SK-N-SH treated with all-trans-retinoic acid at 6 μM for 48 hours (cell line): ENCODE data around the gene INAVA.

Source experiments
- ATAC-seq: fragments of 200-7000 bp; cut with Tn5 transposase; 3 replicates; pipeline ENCODE4 v1.9.1; 2020; ENCODE audit warnings: mild to moderate bottlenecking, moderate library complexity
- ARNTL ChIP-seq: fragments of 450-650 bp; formaldehyde crosslinking; IDR thresholded peaks from 2 replicates; pipeline ENCODE4 v1.5.0; 2020; ENCODE audit warnings: low read depth, mild to moderate bottlenecking, moderate library complexity, borderline replicate concordance
- BACH2 ChIP-seq: fragments of 250-450 bp; sonication (Bioruptor Pico); IDR thresholded peaks from 2 replicates; pipeline ENCODE4 v1.9.0; 2021; ENCODE audit warnings: mild to moderate bottlenecking, borderline replicate concordance
- ESRRG ChIP-seq: fragments of 250-450 bp; sonication (Bioruptor Pico); IDR thresholded peaks from 2 replicates; pipeline ENCODE4 v1.6.1; 2021; ENCODE audit warnings: mild to moderate bottlenecking
- GLIS3 ChIP-seq: fragments of 250-450 bp; sonication (Bioruptor Pico); IDR thresholded peaks from 2 replicates; pipeline ENCODE4 v1.5.0; 2020; ENCODE audit warnings: mild to moderate bottlenecking, moderate library complexity
- ISL1 ChIP-seq: fragments of 250-450 bp; sonication (Bioruptor Pico); IDR thresholded peaks from 2 replicates; pipeline ENCODE4 v2.1.2; 2022; ENCODE audit warnings: mild to moderate bottlenecking, moderate library complexity
- OSR1 ChIP-seq: fragments of 250-450 bp; sonication (Bioruptor Pico); IDR thresholded peaks from 2 replicates; pipeline ENCODE4 v1.8.0; 2022; ENCODE audit warnings: moderate library complexity, mild to moderate bottlenecking, inconsistent platforms
- RARB ChIP-seq: fragments of 250-450 bp; sonication (Bioruptor Pico); IDR thresholded peaks from 2 replicates; pipeline ENCODE4 v1.8.0; 2021; ENCODE audit warnings: mild to moderate bottlenecking, moderate library complexity
- TCF4 ChIP-seq: fragments of 250-450 bp; sonication (Bioruptor Pico); IDR thresholded peaks from 2 replicates; pipeline ENCODE4 v1.8.0; 2021; ENCODE audit warnings: mild to moderate bottlenecking, moderate library complexity, borderline replicate concordance
- TOX ChIP-seq: fragments of 250-450 bp; sonication (Bioruptor Pico); IDR thresholded peaks from 2 replicates; pipeline ENCODE4 v1.8.0; 2021; ENCODE audit warnings: mild to moderate bottlenecking, moderate library complexity, borderline replicate concordance
- ZC3H10 ChIP-seq: fragments of 250-450 bp; sonication (Bioruptor Pico); IDR thresholded peaks from 2 replicates; pipeline ENCODE4 v1.5.1; 2021; ENCODE audit warnings: mild to moderate bottlenecking, moderate library complexity
- ZFP3 ChIP-seq: fragments of 250-450 bp; sonication (Bioruptor Pico); IDR thresholded peaks from 2 replicates; pipeline ENCODE4 v1.5.0; 2020; ENCODE audit warnings: mild to moderate bottlenecking, moderate library complexity
- ZFP30 ChIP-seq: fragments of 450-650 bp; formaldehyde crosslinking; IDR thresholded peaks from 2 replicates; pipeline ENCODE4 v1.5.0; 2022; ENCODE audit warnings: mild to moderate bottlenecking, moderate library complexity
- ZNF565 ChIP-seq: fragments of 450-650 bp; formaldehyde crosslinking; conservative IDR thresholded peaks from 2 replicates; pipeline ENCODE4 v1.5.0; 2020; ENCODE audit warnings: low read depth, mild to moderate bottlenecking, moderate library complexity
- ZNF70 ChIP-seq: fragments of 450-650 bp; formaldehyde crosslinking; IDR thresholded peaks from 2 replicates; pipeline ENCODE4 v1.5.0; 2020; ENCODE audit warnings: mild to moderate bottlenecking, moderate library complexity
- ZNF8 ChIP-seq: fragments of 450-650 bp; formaldehyde crosslinking; IDR thresholded peaks from 2 replicates; pipeline ENCODE4 v1.5.0; 2020; ENCODE audit warnings: mild to moderate bottlenecking, moderate library complexity
- TF ChIP-seq, protein P1 (sequence below): fragments of 250-450 bp; sonication (Bioruptor Pico); IDR thresholded peaks from 2 replicates; pipeline ENCODE4 v1.5.0; 2020; ENCODE audit warnings: mild to moderate bottlenecking, moderate library complexity
- TF ChIP-seq, protein P2 (sequence below): fragments of 250-450 bp; sonication (Bioruptor Pico); IDR thresholded peaks from 2 replicates; pipeline ENCODE4 v1.8.0; 2021; ENCODE audit warnings: low read depth, mild to moderate bottlenecking, moderate library complexity, borderline replicate concordance
- TF ChIP-seq, protein P3 (sequence below): fragments of 250-450 bp; sonication (Bioruptor Pico); IDR thresholded peaks from 2 replicates; pipeline ENCODE4 v1.8.0; 2020; ENCODE audit warnings: mild to moderate bottlenecking, moderate library complexity, borderline replicate concordance
- TF ChIP-seq, protein P4 (sequence below): fragments of 250-450 bp; sonication (Bioruptor Pico); IDR thresholded peaks from 2 replicates; pipeline ENCODE4 v1.5.1; 2021; ENCODE audit warnings: mild to moderate bottlenecking, moderate library complexity
- TF ChIP-seq, protein P5 (sequence below): fragments of 250-450 bp; sonication (Bioruptor Pico); IDR thresholded peaks from 2 replicates; pipeline ENCODE4 v1.5.1; 2020; ENCODE audit warnings: low read depth, mild to moderate bottlenecking, moderate library complexity

The INAVA gene

DNA sequence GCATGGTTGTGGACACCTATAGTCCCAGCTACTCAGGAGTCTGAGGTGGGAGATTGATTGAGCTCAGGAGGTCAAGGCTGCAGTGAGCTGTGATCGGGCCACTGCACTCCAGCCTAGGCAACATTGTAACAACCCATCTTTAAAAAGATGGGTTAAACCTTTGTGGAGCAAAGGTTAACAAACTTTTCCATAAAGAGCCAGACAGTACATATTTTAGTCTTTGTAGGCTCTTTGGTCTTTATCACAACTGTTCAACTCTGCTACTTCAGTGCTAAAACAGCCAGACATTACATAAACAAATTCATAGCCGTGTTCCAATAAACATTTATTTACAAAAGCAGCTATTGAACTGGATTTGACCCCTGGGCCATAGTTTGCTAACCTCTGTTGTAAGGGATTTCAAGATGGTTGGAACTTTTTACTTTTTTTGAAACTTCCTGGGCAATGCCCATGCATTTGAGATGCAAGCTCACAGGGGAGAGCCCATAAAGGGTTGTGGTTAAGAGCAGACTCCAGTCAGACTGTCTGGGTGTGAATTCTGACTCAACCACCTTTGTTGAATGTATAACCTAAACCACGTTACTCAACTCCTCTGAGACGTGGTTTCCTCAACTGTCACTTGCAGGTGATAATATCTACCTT, 10.8 kb downstream of the INAVA start:
- TF ChIP-seq GLIS3 (CRISPR knock-in tag): no peak
- no peak for TF ChIP-seq ESRRG (CRISPR knock-in tag)
- no peak for TF ChIP-seq ZNF8 (CRISPR knock-in tag)
- no peak for TF ChIP-seq ZC3H10 (CRISPR knock-in tag)
- TF ChIP-seq ZFP3 (CRISPR knock-in tag): no peak
- TF ChIP-seq TCF4 (CRISPR knock-in tag): no peak
- TF ChIP-seq ZNF70 (CRISPR knock-in tag): no peak
- TF ChIP-seq ZFP30 (CRISPR knock-in tag): no peak
- ATAC-seq: no peak

DNA sequence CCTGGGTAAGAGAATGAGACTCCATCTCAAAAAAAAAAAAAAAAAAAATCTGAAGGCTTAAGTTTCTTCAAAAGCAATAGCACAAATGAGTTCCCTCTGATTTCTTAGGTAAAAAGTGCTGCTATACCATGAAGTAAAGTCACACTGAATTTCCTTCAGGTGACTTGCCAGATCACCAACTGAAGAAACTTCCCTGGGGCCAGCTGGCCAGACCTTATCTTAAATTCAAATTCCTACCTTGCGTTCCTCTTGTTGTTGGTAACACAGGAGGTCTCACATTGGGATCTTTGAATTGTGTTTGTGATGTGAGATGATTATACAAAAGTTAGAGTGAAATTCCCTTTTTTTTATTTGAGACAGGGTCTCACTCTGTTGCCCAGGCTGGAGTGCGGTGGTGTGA, 11.8 kb downstream of the INAVA start:
- ATAC-seq: no peak
- TF ChIP-seq, protein P1, sequence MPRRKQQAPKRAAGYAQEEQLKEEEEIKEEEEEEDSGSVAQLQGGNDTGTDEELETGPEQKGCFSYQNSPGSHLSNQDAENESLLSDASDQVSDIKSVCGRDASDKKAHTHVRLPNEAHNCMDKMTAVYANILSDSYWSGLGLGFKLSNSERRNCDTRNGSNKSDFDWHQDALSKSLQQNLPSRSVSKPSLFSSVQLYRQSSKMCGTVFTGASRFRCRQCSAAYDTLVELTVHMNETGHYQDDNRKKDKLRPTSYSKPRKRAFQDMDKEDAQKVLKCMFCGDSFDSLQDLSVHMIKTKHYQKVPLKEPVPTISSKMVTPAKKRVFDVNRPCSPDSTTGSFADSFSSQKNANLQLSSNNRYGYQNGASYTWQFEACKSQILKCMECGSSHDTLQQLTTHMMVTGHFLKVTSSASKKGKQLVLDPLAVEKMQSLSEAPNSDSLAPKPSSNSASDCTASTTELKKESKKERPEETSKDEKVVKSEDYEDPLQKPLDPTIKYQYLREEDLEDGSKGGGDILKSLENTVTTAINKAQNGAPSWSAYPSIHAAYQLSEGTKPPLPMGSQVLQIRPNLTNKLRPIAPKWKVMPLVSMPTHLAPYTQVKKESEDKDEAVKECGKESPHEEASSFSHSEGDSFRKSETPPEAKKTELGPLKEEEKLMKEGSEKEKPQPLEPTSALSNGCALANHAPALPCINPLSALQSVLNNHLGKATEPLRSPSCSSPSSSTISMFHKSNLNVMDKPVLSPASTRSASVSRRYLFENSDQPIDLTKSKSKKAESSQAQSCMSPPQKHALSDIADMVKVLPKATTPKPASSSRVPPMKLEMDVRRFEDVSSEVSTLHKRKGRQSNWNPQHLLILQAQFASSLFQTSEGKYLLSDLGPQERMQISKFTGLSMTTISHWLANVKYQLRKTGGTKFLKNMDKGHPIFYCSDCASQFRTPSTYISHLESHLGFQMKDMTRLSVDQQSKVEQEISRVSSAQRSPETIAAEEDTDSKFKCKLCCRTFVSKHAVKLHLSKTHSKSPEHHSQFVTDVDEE (CRISPR knock-in tag): no peak
- no peak for TF ChIP-seq ARNTL
- no peak for TF ChIP-seq ZC3H10 (CRISPR knock-in tag)
- TF ChIP-seq TOX (CRISPR knock-in tag): no peak
- TF ChIP-seq, protein P2, sequence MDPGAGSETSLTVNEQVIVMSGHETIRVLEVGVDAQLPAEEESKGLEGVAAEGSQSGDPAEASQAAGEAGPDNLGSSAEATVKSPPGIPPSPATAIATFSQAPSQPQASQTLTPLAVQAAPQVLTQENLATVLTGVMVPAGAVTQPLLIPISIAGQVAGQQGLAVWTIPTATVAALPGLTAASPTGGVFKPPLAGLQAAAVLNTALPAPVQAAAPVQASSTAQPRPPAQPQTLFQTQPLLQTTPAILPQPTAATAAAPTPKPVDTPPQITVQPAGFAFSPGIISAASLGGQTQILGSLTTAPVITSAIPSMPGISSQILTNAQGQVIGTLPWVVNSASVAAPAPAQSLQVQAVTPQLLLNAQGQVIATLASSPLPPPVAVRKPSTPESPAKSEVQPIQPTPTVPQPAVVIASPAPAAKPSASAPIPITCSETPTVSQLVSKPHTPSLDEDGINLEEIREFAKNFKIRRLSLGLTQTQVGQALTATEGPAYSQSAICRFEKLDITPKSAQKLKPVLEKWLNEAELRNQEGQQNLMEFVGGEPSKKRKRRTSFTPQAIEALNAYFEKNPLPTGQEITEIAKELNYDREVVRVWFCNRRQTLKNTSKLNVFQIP (CRISPR knock-in tag): no peak
- no peak for TF ChIP-seq ISL1 (CRISPR knock-in tag)
- TF ChIP-seq ESRRG (CRISPR knock-in tag): no peak
- TF ChIP-seq, protein P3, sequence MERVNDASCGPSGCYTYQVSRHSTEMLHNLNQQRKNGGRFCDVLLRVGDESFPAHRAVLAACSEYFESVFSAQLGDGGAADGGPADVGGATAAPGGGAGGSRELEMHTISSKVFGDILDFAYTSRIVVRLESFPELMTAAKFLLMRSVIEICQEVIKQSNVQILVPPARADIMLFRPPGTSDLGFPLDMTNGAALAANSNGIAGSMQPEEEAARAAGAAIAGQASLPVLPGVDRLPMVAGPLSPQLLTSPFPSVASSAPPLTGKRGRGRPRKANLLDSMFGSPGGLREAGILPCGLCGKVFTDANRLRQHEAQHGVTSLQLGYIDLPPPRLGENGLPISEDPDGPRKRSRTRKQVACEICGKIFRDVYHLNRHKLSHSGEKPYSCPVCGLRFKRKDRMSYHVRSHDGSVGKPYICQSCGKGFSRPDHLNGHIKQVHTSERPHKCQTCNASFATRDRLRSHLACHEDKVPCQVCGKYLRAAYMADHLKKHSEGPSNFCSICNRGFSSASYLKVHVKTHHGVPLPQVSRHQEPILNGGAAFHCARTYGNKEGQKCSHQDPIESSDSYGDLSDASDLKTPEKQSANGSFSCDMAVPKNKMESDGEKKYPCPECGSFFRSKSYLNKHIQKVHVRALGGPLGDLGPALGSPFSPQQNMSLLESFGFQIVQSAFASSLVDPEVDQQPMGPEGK (CRISPR knock-in tag): no peak
- no peak for TF ChIP-seq OSR1 (CRISPR knock-in tag)
- TF ChIP-seq, protein P4, sequence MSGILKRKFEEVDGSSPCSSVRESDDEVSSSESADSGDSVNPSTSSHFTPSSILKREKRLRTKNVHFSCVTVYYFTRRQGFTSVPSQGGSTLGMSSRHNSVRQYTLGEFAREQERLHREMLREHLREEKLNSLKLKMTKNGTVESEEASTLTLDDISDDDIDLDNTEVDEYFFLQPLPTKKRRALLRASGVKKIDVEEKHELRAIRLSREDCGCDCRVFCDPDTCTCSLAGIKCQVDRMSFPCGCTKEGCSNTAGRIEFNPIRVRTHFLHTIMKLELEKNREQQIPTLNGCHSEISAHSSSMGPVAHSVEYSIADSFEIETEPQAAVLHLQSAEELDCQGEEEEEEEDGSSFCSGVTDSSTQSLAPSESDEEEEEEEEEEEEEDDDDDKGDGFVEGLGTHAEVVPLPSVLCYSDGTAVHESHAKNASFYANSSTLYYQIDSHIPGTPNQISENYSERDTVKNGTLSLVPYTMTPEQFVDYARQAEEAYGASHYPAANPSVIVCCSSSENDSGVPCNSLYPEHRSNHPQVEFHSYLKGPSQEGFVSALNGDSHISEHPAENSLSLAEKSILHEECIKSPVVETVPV (CRISPR knock-in tag): no peak
- TF ChIP-seq, protein P5, sequence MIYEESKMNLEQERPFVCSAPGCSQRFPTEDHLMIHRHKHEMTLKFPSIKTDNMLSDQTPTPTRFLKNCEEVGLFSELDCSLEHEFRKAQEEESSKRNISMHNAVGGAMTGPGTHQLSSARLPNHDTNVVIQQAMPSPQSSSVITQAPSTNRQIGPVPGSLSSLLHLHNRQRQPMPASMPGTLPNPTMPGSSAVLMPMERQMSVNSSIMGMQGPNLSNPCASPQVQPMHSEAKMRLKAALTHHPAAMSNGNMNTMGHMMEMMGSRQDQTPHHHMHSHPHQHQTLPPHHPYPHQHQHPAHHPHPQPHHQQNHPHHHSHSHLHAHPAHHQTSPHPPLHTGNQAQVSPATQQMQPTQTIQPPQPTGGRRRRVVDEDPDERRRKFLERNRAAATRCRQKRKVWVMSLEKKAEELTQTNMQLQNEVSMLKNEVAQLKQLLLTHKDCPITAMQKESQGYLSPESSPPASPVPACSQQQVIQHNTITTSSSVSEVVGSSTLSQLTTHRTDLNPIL (CRISPR knock-in tag): no peak
- no peak for TF ChIP-seq ZNF565

DNA sequence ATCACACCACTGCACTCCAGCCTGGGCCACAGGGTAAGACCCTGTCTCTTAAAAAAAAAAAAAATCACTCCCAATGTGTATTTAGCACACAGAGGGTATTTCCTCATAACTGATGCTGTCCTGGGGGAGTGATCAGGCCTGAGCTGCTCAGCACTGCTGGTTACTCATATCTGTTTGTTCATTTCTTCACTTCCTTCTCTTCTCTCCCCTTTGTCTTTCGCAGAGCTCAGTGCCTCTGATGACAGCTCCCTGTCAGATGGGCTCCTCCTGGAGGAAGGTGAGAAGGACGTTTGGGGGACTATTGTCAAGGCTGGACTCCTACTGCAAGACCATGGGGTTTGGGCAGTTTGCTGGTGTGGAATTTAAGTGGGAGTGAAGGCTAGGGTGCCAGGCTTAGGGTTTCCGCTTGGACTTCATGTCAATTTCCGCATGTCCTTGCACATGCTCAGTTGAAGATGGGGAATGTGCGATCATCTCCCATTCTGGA, 13.0 kb downstream of the INAVA start:
- ATAC-seq: no peak
- no peak for TF ChIP-seq ZFP30 (CRISPR knock-in tag)
- TF ChIP-seq ARNTL: no peak
- TF ChIP-seq RARB (CRISPR knock-in tag): no peak
- no peak for TF ChIP-seq BACH2
- TF ChIP-seq ZNF565: no peak
- TF ChIP-seq, protein P5 (CRISPR knock-in tag): no peak
- TF ChIP-seq GLIS3 (CRISPR knock-in tag): no peak
- TF ChIP-seq, protein P4 (CRISPR knock-in tag): no peak
